NCI-H526 treated with DMSO at 0.1 percent for 48 hours (cell line): ENCODE data around the gene IL2RA.
"Not testable (repeated sequence)": the region's sequence is repeated elsewhere in the genome, so short reads cannot be mapped to it uniquely, and the experiment has no call there.

ENCODE experiments used
- DNase-seq: peaks from one replicate; lab custom pipeline; 2025; lab: John Stamatoyannopoulos, UW

IL2RA gene

DNA sequence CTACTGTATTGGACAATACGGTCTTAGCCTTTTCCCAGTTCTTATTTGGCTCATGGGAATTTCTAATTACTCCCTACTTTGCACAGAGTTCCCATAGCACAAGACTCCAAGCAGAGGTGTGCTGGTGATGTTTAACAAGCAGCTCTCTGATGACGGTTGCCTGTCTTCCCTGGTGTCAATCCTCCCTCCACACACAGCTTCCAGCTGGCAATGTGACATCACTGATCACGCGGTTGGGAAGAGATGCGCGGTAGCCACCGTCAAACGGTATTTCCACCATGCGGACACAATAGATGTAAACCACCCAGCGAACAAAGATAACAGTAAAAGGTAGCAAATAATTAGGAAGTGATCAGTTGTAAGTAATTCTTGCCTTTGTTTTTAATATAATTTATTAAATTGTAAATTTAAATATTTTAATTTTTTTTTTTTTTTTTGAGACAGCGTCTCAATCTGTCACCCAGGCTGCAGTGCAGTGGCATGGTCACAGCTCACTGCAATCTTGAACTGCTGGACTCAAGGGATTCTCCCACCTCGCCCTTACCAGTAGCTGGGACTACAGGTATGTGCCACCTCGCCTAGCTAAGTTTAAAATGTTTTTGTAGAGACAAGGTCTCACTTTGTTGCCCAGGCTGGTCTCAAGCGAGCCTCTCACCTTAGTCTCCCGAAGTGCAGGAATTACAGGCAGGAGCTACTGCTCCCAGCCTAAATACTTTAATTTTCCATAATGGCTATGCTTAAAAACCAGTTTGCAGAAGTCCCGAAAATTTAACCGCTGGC is 48.6 kb downstream of the IL2RA start:
- no peak for DNase-seq

DNA sequence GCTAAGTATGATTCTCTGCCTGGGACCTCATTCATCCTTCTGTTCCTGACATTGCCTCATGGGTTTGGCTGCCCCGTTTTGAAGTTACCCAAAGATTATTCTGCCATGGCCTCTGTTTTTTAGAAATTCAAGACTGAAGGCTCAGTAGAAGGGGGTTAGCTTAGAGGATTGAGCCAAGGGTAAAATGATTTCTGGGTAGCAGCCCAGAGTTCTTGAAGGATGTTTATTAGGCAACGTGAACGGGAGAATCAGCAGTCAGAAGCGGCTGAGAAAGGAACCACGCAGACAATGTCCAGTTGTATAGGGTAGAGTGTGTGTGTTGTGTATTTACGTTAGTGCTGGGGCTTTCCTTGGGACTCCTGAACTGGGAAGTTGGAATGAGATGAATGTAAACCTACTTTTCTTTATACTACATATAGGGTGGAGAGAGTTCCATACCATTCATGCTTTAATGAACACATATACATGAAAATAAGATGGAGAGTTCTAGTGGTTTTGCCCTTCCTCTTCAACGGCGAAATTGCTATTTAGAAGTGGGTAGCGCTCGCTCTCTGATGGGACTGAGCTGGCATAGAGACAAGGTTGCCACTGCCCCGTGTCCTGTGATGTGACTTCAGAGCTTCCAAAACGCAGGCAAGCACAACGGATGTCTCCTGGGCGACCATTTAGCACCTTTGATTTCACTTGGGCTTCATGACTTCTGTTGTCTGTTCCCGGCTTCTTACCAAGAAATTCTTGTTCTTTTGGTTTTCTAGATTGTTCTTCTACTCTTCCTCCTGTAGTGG is 49.9 kb downstream of the IL2RA start:
- DNase-seq, result no peak

DNA sequence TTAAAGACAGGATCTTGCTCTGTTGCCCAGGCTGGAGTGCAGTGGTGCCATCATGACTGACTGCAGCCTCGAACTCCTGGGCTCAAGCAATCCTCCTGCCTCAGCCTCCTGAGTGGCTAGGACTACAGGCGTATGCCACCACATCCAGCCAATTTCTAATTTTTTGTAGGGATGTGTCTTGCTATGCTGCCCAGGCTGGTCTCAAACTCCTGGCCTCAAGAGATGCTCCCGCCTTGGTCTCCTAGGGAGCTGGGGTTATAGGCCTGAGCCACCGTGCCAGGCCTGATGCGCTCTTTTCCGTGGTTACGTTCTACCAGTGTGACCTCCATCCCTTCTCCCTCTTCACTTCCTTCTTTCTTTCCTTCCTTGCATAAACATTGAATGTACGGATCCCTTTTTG is 50.6 kb downstream of the IL2RA start:
- no peak for DNase-seq

DNA sequence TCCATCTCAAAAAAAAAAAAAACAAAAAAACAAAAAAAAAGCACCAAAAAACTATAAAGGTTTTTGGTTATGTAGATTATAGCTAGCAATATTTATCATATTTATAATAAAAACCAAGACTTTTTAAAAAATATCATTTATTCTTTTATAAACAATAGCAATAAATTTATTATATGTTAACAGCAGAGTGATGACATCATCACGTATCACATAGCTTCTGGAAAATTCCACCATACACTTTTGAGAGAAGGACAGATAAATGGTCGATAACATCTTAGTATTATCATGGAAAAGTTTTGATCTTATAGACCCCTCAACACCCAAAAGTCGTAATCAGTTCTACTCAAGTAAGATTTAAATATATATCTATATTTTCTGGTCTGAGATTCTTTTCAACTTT is 51.6 kb downstream of the IL2RA start:
- no peak for DNase-seq

DNA sequence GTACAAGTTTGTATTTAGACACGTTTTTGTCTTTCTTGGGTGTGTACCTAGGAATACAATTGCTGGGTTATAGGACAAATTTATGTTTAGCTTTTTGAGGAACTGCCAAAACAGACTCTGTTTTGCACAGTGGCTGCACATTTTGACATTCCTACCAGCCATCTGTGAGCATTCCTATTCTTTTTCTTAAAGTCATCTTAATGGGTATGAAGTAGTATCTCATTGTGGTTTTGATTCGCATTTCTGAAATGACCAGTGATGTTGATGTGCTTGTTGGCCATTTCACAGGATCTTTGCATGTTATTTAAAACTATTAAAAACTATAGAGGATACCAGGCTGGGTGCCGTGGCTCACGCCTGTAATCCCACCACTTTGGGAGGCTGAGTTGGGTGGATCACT is 52.2 kb downstream of the IL2RA start:
- DNase-seq, result no peak

DNA sequence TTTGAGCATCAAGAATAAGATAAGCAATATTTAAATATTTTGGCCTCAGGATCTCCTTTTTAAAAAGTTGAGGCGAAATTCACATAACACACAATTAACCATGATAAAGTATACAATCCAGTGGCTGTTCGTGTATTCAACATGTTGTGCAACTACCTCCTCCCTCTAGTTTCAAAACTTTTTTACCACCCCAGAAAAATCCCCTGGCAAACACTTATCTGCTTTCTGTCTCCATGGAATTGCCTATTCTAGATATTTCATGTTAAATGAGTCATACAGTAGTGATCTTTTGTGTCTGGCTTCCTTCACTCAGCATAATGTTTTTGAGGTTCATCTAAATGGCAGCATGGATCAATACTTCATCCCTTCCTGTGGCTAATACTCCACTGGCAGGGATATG is 53.0 kb downstream of the IL2RA start:
- DNase-seq, result no peak

DNA sequence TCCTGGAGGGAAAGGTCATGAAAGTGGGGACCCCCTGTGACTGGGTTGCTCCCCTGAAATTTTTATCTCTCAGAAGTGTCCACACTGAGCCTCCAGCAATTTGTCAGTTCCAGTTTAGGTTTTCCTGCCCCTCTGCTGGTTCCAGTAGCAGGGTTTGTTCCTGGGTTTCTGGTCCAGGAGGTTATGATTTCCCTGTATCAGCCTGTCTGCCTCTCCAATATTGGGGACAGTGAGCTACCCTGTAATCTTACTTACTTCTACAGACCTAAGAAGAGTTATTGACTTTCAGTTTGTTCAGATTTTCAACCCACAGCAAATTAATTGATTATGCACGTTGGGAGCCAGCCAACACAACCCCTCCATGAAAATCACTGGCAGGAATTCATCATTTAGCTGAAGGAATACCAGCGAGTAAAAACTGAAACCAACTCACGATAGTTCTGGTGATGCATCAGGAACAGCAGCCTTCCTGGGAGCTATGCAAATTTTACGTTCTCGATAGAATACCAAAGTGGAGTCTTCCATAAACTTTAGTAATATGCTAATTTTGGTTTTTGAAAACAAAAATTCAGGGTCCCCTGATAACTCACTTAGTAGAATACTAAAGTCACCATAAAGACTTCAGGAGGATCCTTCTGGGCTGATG is 53.5 kb downstream of the IL2RA start:
- no peak for DNase-seq

DNA sequence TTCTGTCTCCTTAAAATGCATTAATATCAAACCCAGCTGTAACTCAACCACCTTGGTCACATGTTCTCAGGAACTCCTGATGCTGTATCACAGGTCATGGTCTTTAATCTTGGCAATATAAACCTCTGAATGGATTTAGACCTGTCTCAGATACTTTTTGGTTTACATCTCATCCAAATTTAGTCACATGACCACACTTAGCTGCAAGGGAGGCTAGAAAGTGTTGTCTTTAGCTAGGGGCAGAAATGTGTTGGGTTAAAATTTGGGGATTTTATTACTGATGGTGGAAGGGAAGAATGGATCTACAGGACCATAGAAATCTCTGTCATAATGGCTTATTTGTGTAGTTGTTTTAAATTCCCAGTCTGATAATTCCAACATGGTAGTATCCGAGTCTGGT is 55.2 kb downstream of the IL2RA start:
- DNase-seq, result no peak

DNA sequence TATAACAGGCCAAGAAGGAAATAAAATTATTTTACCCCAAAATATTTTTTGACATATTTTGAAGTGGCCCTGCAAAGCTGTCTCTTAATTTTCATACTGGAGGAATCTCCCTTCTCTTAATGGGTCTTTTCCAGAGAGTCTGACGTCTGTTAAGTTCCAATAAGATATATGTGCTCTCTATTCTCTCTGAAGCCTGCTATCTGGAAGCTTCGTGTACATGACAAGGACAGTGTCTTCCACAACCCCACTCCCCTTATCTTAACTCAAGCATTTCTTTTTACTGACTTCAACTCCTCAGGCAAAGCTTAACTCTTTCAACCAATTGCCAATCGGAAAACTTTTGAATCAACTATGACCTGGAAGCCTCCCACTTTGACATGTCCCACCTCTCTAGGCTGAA is 55.6 kb downstream of the IL2RA start:
- no peak for DNase-seq

DNA sequence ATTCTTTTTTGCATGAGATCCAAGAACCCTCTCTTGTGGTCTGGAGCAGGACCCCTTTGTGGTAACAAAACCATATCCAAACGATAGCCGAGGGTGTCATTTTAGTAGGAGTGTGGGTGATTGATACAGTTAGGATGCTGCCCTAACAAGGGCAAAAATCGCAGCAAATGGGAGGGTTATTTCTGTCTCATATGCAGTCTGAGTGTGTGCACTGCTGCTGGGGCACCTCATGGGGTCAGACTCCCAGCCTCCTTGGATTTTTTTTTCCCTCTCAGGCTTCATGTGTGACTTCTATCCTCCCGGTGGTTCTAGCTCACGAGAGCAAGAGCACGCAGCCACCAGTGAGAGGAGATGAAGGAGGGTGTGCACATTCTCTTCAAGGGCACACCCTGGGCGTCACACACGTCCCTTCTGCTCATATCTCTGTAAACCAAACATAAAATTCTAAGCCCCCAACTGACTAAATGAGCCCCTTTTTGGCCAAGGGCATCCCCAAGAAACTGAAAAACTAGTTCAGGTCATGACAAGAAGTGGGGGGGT is 56.2 kb downstream of the IL2RA start:
- DNase-seq, result no peak

DNA sequence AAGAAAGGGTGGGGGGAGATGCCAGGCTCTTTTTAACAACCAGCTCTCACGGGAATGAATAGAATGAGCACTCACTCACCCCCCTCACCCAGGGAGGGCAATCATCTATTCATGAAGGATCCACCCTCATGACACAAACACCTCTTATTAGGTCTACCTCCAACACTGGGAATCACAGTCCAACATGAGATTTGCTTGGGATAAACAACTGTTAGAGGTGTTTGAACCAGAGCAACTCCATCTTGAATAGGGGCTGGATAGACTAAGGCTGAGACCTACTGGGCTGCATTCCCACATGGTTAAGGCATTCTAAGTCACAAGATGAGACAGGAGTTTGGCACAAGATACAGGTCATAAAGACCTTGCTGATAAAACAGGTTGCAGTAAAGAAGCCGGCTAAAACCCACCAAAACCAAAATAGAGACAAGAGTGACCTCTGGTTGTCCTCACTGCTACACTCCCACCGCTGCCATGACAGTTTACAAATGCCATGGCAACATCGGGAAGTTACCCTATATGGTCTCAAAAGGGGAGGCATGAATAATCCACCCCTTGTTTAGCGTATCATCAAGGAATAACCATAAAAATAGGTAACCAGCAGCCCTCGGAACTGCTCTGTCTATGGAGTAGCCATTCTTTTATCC is 56.9 kb downstream of the IL2RA start:
- not testable (repeated sequence) for DNase-seq

DNA sequence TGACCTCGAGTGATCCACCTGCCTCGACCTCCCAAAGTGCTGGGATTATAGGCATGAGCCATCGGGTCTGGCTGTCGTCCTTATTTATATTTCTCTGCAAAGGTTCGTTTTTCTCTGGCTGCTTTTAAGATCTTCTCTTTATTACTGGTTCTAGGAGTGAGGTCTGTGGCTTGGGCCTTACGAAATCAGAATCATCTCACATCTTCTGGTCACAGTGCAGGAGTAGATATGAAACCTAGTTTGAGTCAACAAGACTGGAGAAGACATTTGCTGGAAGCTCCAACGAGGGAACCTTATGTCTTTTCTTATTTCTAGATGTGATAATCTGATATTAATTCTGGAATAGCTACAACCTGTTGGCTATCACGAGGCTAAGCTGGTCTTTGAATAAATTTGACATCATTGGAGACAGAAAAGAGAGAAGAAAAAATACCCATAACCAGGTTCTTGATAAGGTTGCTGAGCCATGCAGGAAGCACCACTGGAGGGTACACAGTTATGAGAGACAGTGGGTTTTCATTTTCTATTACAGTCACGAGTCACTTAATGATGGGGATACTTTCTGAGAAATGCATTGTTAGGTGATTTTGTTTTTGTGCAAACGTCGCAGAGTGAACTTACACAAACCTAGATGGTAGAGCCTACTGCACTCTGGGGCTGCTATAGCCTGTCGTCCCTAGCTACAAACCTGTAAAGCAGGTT is 59.2 kb downstream of the IL2RA start:
- DNase-seq, result no peak

DNA sequence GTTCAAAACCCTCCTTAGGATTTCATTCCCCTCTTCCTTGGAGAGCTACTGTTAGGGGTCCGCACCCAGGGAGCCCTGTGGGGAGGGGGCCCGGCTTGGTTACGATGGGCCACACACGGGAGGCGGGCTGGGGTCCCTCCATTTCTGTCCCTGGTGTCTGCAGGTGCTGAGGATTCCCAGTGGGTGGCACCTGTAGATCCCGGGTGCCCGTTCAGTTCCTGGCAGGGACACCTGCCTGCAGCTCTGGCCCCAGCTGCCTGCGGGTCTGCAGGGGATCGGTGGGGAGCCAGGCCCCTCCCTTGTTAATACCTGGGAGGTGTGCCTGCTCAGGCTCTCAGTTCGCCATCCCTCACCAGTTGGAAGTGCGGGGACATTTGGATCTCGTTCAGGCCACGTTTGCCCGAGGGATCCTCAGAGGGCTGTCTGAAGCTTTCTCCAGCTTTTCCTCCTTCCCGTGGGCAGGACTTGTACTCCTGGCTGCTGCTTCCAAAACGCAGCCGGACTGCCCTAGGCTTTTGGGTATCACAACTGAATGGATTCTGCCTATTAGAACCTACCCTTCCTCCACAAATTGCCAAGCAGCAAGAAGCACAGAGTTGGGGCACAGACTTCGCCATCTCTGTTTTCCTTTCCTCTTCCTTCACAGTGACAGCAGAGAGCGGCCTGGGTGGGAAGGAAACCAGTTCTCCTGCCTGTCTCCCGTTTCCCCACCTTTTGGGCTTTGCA is 62.6 kb downstream of the IL2RA start:
- DNase-seq, result no peak

DNA sequence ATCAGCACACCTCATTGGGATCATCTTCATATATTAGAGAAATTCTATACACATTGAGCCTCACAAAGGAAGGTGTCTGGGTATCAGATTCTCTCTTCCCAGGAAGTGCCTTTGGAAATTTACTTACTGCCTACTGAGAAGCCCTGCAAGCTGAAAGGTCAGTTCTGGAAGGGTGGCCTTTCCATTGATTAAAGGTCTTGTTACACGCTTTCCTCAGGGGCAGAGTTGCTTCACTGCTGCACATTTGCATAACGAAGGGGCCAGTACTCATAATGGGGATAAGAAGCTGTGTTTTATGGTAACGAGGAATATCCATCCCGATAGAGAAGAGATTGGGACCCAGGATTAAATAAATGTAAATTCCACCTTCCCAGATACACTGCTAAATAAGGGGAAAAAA is 65.5 kb downstream of the IL2RA start:
- peak; percentile 7 for DNase-seq

DNA sequence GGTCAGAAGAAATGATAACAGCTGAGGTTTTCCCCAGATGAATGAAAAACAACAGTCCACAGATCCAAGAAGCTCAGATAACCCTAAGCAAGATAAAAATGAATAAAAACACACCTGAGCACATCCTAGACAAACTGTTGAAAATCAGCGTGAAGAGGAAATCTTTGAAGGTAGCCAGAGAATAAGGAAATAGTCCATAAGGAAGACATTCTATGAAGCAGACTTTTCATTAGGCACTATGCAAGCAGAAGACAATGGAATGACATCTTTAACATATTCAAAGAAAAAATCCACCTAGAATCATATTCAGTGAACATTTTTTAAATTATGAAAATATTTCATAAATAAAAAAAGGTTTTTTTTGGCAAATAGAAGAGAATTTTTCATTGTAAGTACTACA is 69.8 kb downstream of the IL2RA start:
- no peak for DNase-seq

DNA sequence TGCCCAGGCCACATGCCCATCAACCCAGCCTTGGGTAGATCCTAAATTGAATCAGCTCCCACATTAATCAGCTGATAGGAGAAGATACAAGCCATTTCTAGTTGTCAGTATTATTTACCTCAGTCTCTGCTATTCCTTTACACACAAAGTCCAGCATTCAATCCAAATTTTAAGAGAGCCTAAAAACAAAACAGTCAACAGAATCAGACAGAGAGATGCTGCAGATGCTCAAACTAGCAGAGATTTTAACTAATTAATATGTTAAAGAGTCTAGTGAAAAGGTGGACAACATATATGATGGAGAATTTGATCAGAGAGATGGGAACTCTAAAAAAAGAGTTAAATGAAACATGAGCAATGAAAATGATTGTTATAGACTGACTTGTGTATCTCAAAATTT is 70.5 kb downstream of the IL2RA start:
- no peak for DNase-seq

DNA sequence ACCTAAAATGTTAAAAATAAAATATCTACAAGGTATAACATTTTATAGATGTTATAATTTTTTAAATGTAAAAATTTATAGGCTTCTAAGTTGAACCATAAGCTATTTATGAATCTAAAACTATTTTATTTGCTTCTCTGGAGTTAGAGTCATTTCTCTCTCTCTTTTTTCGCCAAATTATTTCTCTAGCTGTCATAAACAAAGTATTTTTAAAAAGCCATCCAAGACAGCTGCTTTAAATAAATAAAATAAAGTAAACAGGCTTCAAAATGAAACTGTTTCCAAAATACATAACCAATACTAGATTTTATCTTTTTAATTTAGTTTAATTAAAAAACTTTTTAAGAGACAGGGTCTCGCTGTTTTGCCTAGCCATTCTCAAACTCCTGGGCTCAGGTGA is 72.4 kb downstream of the IL2RA start:
- no peak for DNase-seq

DNA sequence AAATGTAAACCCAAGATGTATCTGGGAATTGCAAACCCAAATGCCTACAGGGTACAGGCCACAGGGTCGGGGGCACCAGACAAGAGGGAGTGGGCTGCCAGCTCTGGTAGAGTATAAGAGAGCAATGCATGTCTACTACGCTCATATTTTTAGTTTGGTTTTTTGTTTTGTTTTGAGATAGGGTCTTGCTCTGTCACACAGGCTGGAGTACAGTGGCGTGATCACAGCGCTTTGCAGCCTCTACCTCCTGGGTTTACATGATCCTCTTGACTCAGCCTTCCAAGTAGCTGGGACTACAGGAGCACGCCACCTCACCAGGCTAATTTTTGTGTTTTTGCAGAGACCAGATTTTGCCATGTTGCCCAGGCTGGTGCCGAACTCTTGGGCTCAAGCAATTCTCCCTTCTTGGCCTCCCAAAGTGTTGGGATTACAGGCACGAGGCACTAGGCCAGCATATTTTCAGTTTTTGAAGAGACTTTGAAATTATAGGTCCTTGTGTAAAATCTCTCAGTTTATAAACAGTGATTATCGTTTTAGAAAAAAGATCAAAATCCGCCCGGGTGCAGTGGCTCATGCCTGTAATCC is 73.7 kb downstream of the IL2RA start:
- DNase-seq, result no peak

DNA sequence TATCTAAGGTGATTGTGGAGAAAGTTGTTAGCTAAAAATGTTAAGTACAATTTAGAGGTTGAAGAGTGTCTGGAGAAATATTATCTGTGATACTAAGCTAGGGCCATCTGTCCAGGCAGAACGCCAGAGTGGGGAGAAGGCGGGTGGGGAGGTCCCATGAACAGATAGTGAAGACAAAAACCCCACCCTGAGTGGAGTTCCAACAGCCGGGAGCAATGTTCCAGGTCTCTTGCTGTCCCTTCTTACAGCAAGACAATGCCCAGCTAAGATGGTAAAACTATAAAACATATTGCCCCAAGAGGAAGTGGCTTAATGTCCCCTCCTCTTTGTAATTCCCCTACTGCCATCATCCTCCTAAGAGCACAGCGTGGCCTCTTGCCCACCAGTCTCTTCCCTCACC is 74.4 kb downstream of the IL2RA start:
- DNase-seq, result no peak

DNA sequence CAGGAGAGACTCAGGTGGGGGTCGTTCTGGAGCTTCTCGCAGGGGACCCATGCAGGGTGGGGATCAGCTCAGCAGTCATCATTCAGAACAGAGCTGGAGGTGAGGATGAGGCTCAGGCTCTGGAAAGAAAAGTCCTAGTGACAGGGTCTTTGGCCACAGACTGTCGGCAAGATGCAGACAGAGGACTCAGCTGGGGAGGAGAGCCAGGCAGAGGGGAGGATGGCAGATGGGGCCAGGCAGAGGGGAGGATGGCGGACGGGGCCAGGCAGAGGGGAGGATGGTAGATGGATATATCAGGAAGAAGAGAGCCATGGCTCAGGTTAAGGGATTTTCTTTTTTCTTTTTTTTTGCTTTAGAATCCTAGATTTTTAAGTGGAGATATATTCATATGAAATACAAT is 77.1 kb downstream of the IL2RA start:
- no peak for DNase-seq

DNA sequence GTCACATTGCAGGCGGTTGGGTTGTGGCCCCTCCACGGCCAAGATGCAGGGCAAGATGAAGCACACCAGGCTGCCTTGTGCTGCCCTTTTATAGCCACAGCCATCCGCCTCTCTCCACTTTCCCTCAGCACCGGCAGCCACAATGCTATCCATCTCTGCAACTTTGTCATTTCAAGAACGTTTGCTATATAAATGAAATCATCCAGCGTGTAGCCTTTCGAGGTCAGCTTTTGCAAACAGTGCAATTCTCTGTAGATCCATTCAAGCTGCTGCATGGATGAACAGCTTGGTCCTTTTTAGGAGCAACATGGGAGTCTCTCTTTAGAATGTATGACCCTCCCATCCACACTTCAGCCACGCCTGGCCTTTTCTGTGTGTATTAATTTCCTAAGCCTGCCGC is 78.4 kb downstream of the IL2RA start:
- no peak for DNase-seq
